Measurements from ENCODE around the gene NAIF1.
"Not testable (repeated sequence)": the region's sequence is repeated elsewhere in the genome, so short reads cannot be mapped to it uniquely, and the experiment has no call there.

Gene NAIF1

DNA sequence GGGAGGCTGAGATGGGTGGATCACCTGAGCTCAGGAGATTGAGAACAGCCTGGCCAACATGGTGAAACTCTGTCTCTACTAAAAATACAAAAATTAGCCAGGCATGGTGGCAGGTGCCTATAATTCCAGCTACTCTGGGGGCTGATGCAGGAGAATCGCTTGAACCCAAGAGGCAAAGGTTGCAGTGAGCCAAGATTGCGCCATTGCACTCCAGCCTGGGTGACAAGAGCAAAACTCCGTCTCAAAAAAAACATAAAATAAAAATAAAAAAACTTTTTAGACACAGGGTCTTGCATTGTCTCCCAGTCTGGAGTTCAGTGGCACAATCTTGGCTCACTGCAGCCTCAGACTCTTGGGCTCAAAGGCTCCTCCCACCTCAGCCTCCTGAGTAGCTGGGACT is 30.6 kb downstream of the NAIF1 start:
- in situ Hi-C loops (cut with MboI; ENCODE audit: low sequenced_read_pairs), result not testable (repeated sequence)

DNA sequence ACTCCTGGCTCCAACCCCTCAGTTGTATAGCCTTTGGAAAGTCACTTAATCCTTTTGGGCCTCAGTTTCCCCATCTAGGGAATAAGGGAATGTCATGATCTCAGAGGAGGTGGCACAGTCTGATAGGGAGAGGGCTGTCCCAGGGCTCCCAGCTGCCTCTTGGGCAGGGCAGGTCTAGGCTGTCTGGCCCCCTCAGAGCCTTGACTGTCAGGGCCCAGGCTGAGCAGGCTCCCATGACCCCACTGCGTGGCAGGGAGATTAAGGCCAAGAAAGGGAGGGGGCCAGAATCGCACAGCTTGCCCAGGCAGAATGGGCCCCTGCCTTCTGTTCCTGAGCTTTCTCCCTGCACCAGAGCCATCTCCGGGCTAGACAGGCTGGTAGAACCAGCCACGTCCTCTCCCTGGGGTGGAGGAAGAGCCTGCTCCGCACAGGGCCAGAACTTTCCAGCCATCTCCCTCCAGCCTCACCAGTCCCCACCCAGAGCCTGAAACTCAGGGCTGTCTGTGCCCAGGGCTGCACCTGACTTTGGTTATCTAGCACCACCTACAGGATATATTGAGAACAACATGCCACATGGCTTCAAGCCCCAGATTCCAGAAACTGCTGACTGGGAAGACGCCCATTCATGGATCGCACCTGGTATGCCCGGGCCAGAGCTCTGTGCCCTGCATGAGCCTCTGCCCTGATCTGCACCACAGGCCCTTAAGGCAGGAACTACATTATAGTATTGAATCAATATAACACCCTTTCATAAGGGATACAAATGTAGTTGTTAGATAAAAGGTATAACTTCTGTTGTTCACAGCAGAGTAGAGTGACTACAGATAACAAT is 32.1 kb downstream of the NAIF1 start:
- in situ Hi-C loops (cut with MboI; ENCODE audit: low sequenced_read_pairs), result loop anchor here (5.0 kb wide), 1 partner anchor 88 kb away; no protein-coding TSS in a partner anchor

DNA sequence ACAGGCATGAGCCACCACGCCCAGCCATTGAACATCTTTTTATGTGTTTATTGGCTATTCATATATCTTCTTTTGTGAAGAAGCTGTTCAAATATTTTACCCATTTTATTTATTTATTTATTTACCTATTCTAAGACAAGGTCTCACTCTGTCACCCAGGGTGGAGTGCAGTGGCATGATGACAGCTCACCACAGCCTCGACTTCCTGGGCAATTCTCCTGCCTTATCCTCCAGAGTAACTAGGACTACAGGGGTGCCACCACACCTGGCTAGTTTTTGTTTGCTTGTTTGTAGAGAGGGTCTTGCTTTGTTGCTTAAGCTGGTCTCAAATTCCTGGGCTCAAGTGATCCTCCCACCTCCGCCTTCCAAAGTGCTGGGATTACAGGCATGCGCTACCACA is 33.5 kb downstream of the NAIF1 start:
- in situ Hi-C loops (cut with MboI; ENCODE audit: low sequenced_read_pairs), result loop anchor here (5.0 kb wide), 1 partner anchor 86 kb away; no protein-coding TSS in a partner anchor

DNA sequence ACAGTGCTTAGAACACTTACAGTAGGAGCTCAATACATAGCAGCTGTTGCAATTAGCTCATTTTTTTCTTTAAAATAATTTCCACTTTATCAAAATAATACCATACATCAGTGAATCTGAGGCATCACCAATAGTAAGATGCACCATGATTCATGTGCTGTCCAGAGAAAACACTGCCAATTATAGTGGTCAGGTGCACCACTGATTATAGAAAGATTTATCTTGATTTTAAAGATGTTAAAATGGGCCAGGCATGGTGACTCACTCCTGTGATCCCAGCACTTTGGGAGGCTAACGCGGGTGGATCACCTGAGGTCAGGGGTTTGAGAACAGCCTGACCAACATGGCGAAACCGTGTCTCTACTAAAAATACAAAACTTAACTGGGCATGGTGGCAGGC is 39.4 kb downstream of the NAIF1 start:
- in situ Hi-C loops (cut with MboI; ENCODE audit: low sequenced_read_pairs), result no loop called here

DNA sequence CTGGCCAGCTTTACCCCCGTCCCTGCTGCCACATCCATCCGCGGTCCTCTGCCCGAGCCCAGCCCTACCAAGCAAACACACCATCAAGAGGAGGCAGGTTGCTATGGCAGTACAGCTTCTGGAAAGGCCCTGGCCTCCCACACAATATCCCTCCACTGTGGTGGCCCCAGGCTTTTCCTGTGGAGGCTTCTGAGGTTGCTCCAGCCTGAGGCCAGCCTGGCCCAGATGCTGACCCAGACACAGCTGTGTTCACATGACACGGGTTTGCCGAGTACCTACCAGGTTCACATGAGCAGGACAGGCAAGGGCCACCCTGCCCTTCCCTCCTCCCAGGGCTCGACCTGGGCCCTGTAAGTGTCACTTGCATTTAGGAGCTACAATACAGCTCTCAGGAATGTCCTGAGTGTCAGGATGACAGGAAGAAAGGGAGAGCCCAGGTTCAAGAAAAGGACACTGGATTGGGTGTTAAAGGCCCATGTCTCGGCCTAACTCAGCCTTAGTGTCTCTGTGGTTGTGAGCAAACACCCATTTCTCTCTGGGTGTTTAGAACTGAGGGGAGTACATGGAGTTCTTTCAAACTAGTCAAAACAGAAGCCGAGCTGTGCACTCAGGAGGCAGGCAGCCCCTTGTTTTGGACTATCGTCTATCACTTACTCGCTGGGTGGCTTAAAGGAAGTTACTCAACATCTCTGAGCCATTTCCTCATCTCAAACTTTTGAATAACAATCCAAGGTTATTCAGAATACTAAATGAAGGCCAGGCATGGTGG is 40.2 kb downstream of the NAIF1 start:
- in situ Hi-C loops (cut with MboI; ENCODE audit: low sequenced_read_pairs), result no loop called here

DNA sequence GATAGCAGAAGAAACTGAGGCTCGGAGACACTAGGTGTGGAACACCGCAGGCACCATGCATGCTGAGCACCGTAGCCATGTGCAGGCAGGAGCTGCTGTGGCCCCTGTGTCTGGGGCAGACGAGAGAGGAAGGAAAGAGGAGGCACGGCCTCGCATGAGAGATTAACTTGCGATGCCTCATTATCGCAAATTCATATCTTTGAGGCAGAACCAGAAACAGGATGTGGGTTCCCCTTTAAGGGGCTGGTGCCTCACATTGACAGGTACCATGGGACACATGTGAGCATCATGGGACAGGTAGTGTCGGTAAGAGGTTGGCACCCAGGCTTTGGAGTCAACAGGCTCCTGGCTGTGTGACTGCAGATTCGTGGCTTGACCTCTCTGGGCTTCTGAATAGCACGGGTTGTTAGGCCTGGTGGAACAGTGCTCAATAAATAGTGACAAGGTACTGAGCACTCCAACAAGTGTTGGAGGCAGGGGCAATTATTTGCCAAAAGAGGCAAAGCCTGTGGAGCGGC is 40.8 kb downstream of the NAIF1 start:
- in situ Hi-C loops (cut with MboI; ENCODE audit: low sequenced_read_pairs), result no loop called here

DNA sequence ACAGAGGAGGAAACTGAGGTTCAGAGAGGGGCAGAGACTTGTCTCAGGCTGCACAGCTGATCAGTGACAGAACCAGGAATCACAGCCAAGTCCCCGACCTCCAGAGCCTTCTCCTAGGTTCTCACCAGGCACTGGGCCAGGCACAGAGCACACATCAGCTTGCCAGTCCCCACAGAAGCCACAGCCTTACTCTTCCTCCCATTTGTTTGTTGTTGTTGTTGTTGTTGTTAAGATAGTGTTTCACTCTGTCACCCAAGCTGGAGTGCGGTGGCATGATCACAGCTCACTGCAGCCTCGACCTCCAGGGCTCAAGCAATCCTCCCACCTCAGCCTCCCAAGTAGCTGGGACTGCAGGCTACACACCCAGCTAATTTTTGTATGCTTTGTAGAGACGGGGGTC is 41.4 kb downstream of the NAIF1 start:
- in situ Hi-C loops (cut with MboI; ENCODE audit: low sequenced_read_pairs), result no loop called here

DNA sequence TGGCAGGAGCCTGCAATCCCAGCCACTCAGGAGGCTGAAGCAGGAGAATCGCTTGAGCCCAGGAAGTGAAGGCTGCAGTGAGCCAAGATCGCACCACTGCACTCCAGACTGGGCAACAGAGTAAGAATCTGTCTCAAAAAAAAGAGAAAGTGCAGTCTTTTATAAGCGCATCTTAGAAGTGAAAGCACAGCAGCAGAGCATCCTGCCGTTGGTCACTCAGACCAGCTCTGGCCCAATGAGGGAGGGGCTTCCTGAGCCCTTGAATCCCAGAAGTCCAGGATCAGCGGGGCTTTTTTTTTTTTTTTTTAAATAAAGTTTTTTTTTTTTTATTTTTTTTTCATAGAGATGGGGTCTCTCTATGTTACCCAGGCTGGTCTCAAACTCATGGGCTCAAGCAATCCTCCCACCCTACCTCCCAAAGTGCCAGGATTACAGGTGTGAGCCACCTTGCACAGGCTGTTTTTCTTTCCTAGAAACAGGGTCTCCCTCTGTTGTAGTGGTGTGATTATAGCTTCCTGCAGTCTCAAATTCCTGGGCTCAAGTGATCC is 42.3 kb downstream of the NAIF1 start:
- in situ Hi-C loops (cut with MboI; ENCODE audit: low sequenced_read_pairs), result no loop called here

DNA sequence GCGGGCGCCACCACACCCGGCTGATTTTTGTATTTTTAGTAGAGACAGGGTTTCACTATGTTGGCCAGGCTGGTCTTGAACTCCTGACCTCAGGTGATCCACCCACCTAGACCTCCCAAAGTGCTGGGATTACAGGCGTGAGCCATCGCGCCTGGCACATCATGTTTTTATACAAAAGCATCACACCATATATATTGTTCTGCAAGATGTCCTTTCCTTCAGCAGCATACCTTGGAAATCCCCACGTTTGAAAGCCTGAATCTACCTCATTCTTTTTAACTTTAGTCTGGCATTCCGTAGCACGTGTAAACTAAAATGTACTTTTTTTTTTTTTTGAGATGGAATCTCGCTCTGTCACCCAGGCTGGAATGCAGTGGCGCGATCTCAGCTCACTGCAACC is 43.4 kb downstream of the NAIF1 start:
- in situ Hi-C loops (cut with MboI; ENCODE audit: low sequenced_read_pairs), result not testable (repeated sequence)

DNA sequence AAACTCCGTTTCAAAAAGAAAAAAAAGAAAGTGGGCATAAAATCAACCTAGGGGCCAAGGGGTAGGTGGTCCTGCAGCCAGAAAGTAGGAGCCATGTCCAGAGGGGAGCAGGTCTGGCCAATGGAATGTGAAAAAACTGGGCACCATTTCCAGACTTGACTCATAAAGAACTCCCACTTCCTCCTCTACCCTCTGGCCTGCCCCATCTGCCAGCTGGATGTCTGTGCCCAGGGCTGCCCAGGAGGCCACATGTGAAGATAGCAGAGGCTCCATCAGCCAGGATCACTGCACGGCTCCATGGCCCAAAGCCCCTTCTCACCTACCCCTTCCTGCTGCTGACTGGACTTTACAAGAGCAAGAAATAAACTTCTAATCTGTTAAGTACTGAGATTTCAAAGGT is 44.2 kb downstream of the NAIF1 start:
- in situ Hi-C loops (cut with MboI; ENCODE audit: low sequenced_read_pairs), result no loop called here

DNA sequence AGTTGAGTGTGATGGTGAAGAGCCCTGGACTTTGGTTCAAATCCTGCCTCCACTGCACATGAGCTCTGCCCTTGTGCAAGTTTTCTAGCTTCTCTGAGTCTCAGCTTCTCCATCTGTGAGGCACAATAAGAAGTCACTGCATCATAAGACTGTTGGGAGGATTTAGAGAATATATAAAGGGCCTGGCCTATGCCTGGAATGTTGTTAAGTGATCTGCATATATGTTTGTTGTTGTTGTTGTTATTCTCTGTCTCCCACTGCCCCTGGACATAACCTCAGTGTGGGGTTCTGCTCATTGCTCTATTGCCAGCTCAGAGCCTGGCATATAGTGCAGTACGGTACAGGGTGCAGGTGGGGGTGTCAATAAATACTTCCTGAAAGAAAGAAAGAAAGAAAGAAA is 46.0 kb downstream of the NAIF1 start:
- in situ Hi-C loops (cut with MboI; ENCODE audit: low sequenced_read_pairs), result no loop called here

DNA sequence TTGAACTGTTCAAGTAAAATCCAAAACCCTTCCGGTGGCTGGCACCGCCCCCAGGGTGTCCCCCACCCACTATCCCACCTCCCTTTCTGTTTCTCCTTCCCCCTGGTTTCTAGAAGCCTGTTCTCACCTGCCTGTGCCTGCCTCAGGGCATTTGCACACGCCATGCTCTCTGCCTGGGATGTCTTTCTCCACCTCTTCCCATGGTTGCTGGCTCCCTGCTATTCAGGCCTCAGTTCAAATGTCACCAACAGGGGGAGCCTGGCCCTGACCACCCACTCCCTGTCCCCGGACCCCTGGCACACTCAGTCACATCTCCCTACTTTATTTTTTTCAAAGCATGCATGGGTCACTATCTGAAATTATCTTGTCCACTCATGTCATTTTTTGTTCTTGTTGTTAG is 46.4 kb downstream of the NAIF1 start:
- in situ Hi-C loops (cut with MboI; ENCODE audit: low sequenced_read_pairs), result no loop called here

DNA sequence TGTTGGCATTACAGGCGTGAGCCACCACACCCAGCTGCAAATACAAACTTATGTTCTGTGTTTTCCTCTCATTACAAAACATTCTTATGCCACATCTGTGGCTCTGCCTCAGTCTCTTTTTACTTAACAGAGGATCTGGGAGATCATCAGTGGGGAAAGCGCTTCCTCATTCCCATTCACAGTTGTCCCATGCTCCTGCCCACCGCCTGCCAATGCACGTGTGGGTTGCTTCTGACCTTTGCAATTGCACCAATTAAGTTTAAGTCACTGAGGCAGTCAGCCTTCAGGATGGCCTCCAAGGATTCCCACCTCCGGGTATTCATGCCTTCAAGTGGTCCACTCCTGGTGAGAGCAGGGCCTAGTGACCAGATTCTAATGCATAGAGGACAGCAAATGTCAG is 51.4 kb downstream of the NAIF1 start:
- in situ Hi-C loops (cut with MboI; ENCODE audit: low sequenced_read_pairs), result no loop called here
